Trophoblast cell (in vitro differentiated cells and primary cell): Measurements from ENCODE around the gene AMDHD2.

Experiments used
- DNase-seq, 2 donors: peaks; one replicate each; pipeline ENCODE4 v3.0.0-alpha.2; 2016
- H2AFZ ChIP-seq: 2 replicates; pipeline ENCODE4 v1.6.1; 2013; ENCODE audit warnings: low read length, moderate library complexity, mild to moderate bottlenecking; ENCODE audit not compliant: insufficient read depth, poor library complexity
- H2AK5ac ChIP-seq: 2 replicates; pipeline ENCODE4 v1.6.1; 2013; ENCODE audit warnings: mild to moderate bottlenecking, low read length
- H2BK120ac ChIP-seq: 2 replicates; pipeline ENCODE4 v1.6.1; 2013; ENCODE audit warnings: low read length, mild to moderate bottlenecking, moderate library complexity; ENCODE audit not compliant: insufficient read depth, poor library complexity
- H2BK12ac ChIP-seq: 2 replicates; pipeline ENCODE4 v1.6.1; 2013; ENCODE audit warnings: mild to moderate bottlenecking, low read length, moderate library complexity
- H2BK5ac ChIP-seq: 2 replicates; pipeline ENCODE4 v1.6.1; 2013; ENCODE audit warnings: low read length, low read depth, moderate library complexity, mild to moderate bottlenecking; ENCODE audit not compliant: poor library complexity
- H3K14ac ChIP-seq: 2 replicates; pipeline ENCODE4 v1.6.1; 2013; ENCODE audit warnings: mild to moderate bottlenecking, low read length
- H3K18ac ChIP-seq: 2 replicates; pipeline ENCODE4 v1.6.1; 2013; ENCODE audit warnings: mild to moderate bottlenecking, low read length
- H3K23ac ChIP-seq: 2 replicates; pipeline ENCODE4 v1.6.1; 2013; ENCODE audit warnings: low read length
- H3K27ac ChIP-seq: 2 replicates; pipeline ENCODE4 v1.5.1; 2013; ENCODE audit warnings: low read depth, mild to moderate bottlenecking, inconsistent platforms, low read length, moderate library complexity
- H3K27me3 ChIP-seq: 2 replicates; pipeline ENCODE4 v1.6.1; 2013; ENCODE audit warnings: inconsistent platforms, mild to moderate bottlenecking, low read length, moderate library complexity; ENCODE audit not compliant: insufficient read depth
- H3K36me3 ChIP-seq, 2 experiments: 1 replicate in 1 of 2; 2 replicates in 1 of 2; pipeline ENCODE4 v1.6.1; 2013; ENCODE audit warnings: low read length in 2 of 2, mild to moderate bottlenecking in 2 of 2, moderate library complexity in 1 of 2; ENCODE audit not compliant: insufficient read depth in 2 of 2, control insufficient read depth in 1 of 2
- H3K4ac ChIP-seq: 2 replicates; pipeline ENCODE4 v1.6.1; 2013; ENCODE audit warnings: low read depth, mild to moderate bottlenecking, low read length, moderate library complexity
- H3K4me1 ChIP-seq, 2 experiments: 1 replicate in 1 of 2; 2 replicates in 1 of 2; pipeline ENCODE4 v1.6.1; 2013; ENCODE audit warnings: low read length in 2 of 2, mild to moderate bottlenecking in 2 of 2, moderate library complexity in 1 of 2; ENCODE audit not compliant: insufficient read depth in 2 of 2, control insufficient read depth in 1 of 2
- H3K4me2 ChIP-seq: 2 replicates; pipeline ENCODE4 v1.6.1; 2013; ENCODE audit warnings: inconsistent platforms, mild to moderate bottlenecking, low read length, moderate library complexity
- H3K4me3 ChIP-seq: 2 replicates; pipeline ENCODE4 v1.5.1; 2013; ENCODE audit warnings: mild to moderate bottlenecking, low read depth, low read length, inconsistent platforms
- H3K79me1 ChIP-seq: one replicate; pipeline ENCODE4 v1.6.1; 2013; ENCODE audit warnings: low read length
- H3K79me2 ChIP-seq: 2 replicates; pipeline ENCODE4 v1.6.1; 2013; ENCODE audit warnings: low read length, mild to moderate bottlenecking; ENCODE audit not compliant: control insufficient read depth, insufficient read depth, poor library complexity
- H3K9ac ChIP-seq: 2 replicates; pipeline ENCODE4 v1.6.1; 2013; ENCODE audit warnings: mild to moderate bottlenecking, low read length
- H3K9me3 ChIP-seq: 2 replicates; pipeline ENCODE4 v1.6.1; 2013; ENCODE audit warnings: low read depth, mild to moderate bottlenecking, control low read depth, inconsistent platforms, low read length; ENCODE audit not compliant: insufficient read depth
- H4K12ac ChIP-seq: 2 replicates; pipeline ENCODE4 v1.6.1; 2013; ENCODE audit warnings: low read depth, mild to moderate bottlenecking, low read length, moderate library complexity
- H4K8ac ChIP-seq: 2 replicates; pipeline ENCODE4 v1.6.1; 2013; ENCODE audit warnings: low read depth, mild to moderate bottlenecking, low read length, moderate library complexity
- H4K91ac ChIP-seq: one replicate; pipeline ENCODE4 v1.6.1; 2013; ENCODE audit warnings: low read depth, mild to moderate bottlenecking, low read length, moderate library complexity
- WGBS: extraction: QIAGEN DNeasy Blood & Tissue Kit; methylation state at CpG from one replicate; pipeline ENCODE4 v1.1.7; 2013; ENCODE audit warnings: missing lambda C conversion rate; ENCODE audit not compliant: insufficient read length, insufficient coverage; ENCODE audit errors: extremely low coverage; 5-methylcytosine and 5-hydroxymethylcytosine counted together

The AMDHD2 gene

DNA sequence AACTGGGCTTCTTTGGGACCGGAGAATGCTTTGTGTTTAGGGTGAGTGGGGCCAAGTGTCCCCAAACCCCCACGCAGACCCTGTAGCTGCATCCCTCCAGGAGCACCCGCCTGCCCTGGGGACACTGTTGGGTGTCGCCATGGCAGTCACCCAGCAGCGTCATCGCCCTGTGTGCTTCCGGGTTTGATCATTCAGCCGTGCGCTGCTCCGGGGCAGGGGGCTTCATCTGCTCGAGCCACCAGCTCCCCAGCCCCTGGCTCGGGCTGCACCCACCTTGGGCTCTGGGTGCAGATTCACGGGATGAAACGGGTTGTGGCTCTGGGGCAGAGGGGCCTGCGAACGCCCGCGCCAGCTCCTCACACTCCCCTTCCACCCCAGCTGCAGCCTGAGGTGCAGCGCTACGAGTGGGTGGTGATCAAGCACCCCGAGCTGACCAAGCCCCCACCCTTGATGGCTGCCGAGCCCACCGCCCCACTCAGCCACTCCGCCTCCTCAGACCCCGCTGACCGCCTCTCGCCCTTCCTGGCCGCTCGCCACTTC is 20.2 kb upstream of the AMDHD2 start:
- Histone ChIP-seq H3K9ac (no peak overlapping the region), H3K27ac (no peak overlapping the region), H4K8ac (no peak overlapping the region), H3K4me3 (no peak overlapping the region), H3K4ac (no peak overlapping the region), H3K9me3 (no peaks in the 10 kb centered on the region), H3K27me3 (no peaks in the 10 kb centered on the region), H3K4me1 (peaks cover 2 to 3% of the 10 kb centered on the region in 2 experiments), H3K23ac (no peak overlapping the region), H2BK120ac (no peak overlapping the region), H4K12ac (no peak overlapping the region), H4K91ac (no peak overlapping the region), H3K4me2 (no peak overlapping the region), H2BK5ac (no peak overlapping the region), H2AK5ac (no peak overlapping the region), H3K79me1 (no peaks in the 10 kb centered on the region), H3K18ac (no peak overlapping the region), H2BK12ac (no peak overlapping the region), H3K14ac (no peak overlapping the region), H3K36me3 (peaks cover 17 to 20% of the 10 kb centered on the region in 2 experiments), H2AFZ (no peak overlapping the region), H3K79me2 (no peaks in the 10 kb centered on the region)
- no CpG with 5 or more reads among the region's 29 CpGs for WGBS
- no peak for DNase-seq

DNA sequence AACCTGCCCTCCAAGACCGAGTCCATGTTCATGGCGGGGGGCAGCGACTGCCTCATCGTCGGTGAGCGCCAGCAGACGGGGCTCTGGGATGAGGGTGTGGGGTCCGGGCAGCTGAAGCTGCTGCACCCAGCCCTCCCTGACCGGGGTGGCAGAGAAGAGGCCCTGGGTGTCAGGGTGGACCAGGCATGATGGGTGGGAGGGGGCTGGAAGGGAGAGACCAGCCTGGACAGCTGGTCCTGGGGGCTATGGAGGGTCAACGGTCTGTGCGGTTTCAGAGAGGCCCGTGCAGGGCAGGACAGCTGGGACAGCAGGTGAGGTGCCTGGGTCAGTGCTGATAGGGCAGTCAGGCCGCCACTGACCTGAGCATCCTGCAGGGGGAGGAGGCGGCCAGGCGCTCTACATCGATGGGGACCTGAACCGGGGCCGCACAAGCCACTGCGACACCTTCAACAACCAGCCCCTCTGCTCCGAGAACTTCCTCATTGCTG is 19.7 kb upstream of the AMDHD2 start:
- Histone ChIP-seq H2AFZ (no peak overlapping the region), H3K79me1 (no peaks in the 10 kb centered on the region), H4K91ac (no peak overlapping the region), H4K12ac (no peak overlapping the region), H4K8ac (no peak overlapping the region), H3K4ac (no peak overlapping the region), H3K14ac (no peak overlapping the region), H3K9ac (no peak overlapping the region), H2BK120ac (no peak overlapping the region), H3K4me2 (no peak overlapping the region), H3K23ac (no peak overlapping the region), H3K9me3 (no peaks in the 10 kb centered on the region), H2BK12ac (no peak overlapping the region), H2BK5ac (no peak overlapping the region), H3K27me3 (no peaks in the 10 kb centered on the region), H3K36me3 (peaks cover 17 to 20% of the 10 kb centered on the region in 2 experiments), H3K4me3 (no peak overlapping the region), H3K4me1 (peaks cover 2 to 3% of the 10 kb centered on the region in 2 experiments), H3K27ac (no peak overlapping the region), H2AK5ac (no peak overlapping the region), H3K79me2 (no peaks in the 10 kb centered on the region), H3K18ac (no peak overlapping the region)
- no peak for DNase-seq
- WGBS: no CpG with 5 or more reads among the region's 20 CpGs

DNA sequence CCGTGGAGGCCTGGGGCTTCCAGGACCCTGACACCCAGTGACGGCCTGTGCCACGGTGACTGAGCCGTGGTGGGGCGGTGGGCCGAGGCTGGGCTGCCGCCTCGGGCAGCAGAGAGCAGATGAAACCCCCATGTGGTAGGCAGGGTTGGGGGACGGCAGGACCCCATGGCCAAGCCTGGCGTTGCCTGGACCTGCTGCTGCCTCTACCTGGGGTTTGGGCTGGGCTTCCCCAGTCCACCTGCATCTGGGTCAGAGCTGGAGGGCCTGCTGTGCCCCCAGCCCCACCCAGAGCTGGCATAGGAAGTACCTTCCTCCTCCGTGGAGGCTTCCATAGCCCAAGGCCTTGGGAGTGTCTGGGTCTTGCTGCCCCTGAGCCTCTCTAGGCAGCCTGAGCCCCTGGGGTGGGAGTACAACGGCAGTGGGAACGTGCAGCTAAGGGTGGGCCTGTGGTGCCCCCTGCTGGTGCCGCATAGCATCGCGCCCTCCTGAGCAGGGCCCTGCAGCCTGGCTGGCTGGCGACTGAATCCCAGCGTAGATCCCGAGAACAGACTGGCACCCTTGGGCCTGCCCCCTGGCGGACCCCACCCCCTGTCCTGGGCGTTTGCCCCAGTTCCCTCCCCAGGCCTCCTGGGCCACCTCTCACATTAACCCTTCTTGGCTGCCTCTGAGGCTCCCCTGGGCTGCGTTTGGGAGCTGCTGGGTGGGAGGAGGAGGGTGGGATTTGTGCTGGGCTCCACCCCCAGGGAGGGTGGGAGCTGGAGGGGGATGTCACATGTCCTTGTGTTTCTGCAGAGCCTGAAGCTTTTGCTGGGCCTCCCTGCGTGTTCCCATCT is 19.0 kb upstream of the AMDHD2 start:
- Histone ChIP-seq H3K18ac (no peak overlapping the region), H4K91ac (no peak overlapping the region), H3K9ac (no peak overlapping the region), H3K4me1 (peaks cover 2 to 3% of the 10 kb centered on the region in 2 experiments), H3K23ac (no peak overlapping the region), H2BK120ac (no peak overlapping the region), H4K12ac (no peak overlapping the region), H2AK5ac (no peak overlapping the region), H3K79me2 (no peaks in the 10 kb centered on the region), H3K4me3 (peak overlapping the region; percentile 64), H2BK5ac (no peak overlapping the region), H2AFZ (peak overlapping the region; percentile 24), H3K79me1 (no peaks in the 10 kb centered on the region), H3K9me3 (no peaks in the 10 kb centered on the region), H2BK12ac (no peak overlapping the region), H3K27ac (no peak overlapping the region), H4K8ac (no peak overlapping the region), H3K4me2 (peak overlapping the region; percentile 82), H3K4ac (no peak overlapping the region), H3K14ac (no peak overlapping the region), H3K36me3 (peaks cover 16 to 17% of the 10 kb centered on the region in 2 experiments), H3K27me3 (no peaks in the 10 kb centered on the region)
- WGBS: no CpG with 5 or more reads among the region's 23 CpGs
- DNase-seq: peak; percentile 83 to 88

DNA sequence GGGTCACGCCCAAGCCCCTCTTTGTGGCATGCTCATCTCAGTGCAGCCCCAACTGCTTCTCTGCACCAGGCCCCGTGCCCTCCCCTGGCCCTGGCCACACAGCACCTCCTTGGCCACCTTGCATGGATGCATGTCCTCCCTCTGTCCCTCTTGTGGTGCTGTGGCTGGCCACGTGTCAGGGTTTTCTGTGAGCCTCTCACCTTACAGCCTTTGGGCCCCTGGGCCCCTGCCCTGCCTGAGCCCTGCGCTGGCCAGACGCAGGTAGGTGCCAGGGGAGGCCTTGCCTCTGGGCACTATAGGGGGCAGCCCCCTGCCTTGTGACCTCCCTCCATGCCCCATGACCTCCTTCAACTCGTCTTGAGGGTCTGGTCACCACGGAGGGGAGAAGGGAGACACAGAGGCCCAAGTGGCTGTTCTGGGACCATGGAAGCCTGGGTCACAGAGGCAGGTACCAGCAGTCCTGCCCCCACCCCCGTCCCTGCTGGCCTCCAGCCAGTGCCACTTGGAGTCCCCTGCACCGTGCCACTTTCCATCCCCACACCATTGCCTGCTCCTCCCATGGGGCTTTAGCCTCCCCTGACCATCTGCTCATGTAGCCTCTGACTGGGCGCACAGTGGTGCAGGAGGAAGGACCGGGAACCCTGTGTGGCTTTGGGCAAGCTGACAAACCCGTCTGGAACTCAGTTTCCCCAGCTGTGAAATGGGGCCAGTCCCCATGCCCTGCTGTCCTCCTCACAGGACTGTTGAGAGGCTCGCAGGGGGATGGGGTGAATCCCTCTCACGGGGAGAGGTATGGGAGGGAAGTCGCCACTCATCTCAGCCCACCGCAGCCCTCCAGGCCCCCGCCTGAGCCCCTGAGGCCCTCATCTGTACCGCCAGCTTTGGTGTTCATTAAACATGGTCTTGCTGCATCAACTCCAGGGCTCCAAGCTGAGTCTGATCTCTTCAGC is 17.9 kb upstream of the AMDHD2 start:
- no peak overlapping the region for H3K4me2 ChIP-seq
- no peak overlapping the region for H3K23ac ChIP-seq
- H3K4me1 ChIP-seq: peaks cover under 1 to 3% of the 10 kb centered on the region in 2 experiments
- H3K14ac ChIP-seq: no peak overlapping the region
- H2BK5ac ChIP-seq: no peak overlapping the region
- no peaks in the 10 kb centered on the region for H3K79me1 ChIP-seq
- no peak overlapping the region for H2AFZ ChIP-seq
- H3K4ac ChIP-seq: no peak overlapping the region
- H4K8ac ChIP-seq: no peak overlapping the region
- H3K79me2 ChIP-seq: no peaks in the 10 kb centered on the region
- H2BK120ac ChIP-seq: no peak overlapping the region
- H4K12ac ChIP-seq: no peak overlapping the region
- H3K27me3 ChIP-seq: no peaks in the 10 kb centered on the region
- H3K18ac ChIP-seq: no peak overlapping the region
- no peak overlapping the region for H4K91ac ChIP-seq
- H3K36me3 ChIP-seq: peaks cover 7% of the 10 kb centered on the region in 2 experiments
- whole genome bisulfite sequencing: no CpG with 5 or more reads among the region's 18 CpGs
- no peaks in the 10 kb centered on the region for H3K9me3 ChIP-seq
- no peak overlapping the region for H3K9ac ChIP-seq
- no peak overlapping the region for H3K27ac ChIP-seq
- H3K4me3 ChIP-seq: peak overlapping the region; percentile 3
- H2AK5ac ChIP-seq: peak overlapping the region; percentile 42
- no peak for DNase-seq
- no peak overlapping the region for H2BK12ac ChIP-seq
